ENCODE data around the gene LRRTM3. TPM values are rescaled to one million over a fixed set of nuclear protein-coding genes. Genes with fewer than 3 reads are reported as not detected.

The LRRTM3 gene
- total and polyA plus RNA-seq, 2 experiments from 2014 or later: 0.21 to 0.37 TPM

- TF ChIP-seq STAT1 (IDR thresholded peaks at IDR 0.05; ENCODE audit: unreplicated experiment): no peak
- TF ChIP-seq REST (IDR thresholded peaks at IDR 0.05; ENCODE audit: unreplicated experiment): no peak
- Histone ChIP-seq H3K9me2 (ENCODE audit: insufficient read depth) (no peaks in the 10 kb centered on the region), H4K20me1 (replicated peaks; ENCODE audit: insufficient read depth) (no peaks in the 10 kb centered on the region), H3K79me2 (replicated peaks; ENCODE audit: insufficient read depth) (no peaks in the 10 kb centered on the region), H2AFZ (no peak overlapping the region), H3K4me3 (no peak overlapping the region), H3K27me3 (ENCODE audit: insufficient read depth) (no peaks in the 10 kb centered on the region), H3K36me3 (ENCODE audit: insufficient read depth) (no peaks in the 10 kb centered on the region), H3K4me2 (no peak overlapping the region), H3F3A (replicated peaks; ENCODE audit: low read depth) (no peaks in the 10 kb centered on the region), H3K27ac (ENCODE audit: low read depth) (no peak overlapping the region), H3K4me1 (ENCODE audit: insufficient read depth) (no peaks in the 10 kb centered on the region)
- DNase-seq (ENCODE audit: low spot score): no peak
- ATAC-seq: no peak
- H3K36me3 Mint-ChIP-seq (ENCODE audit: low read depth): no peaks in the 10 kb centered on the region
- no peaks in the 10 kb centered on the region for H3K4me1 Mint-ChIP-seq
- H3K27ac Mint-ChIP-seq: no peak overlapping the region
- no peak overlapping the region for H3K4me3 Mint-ChIP-seq
- no peaks in the 10 kb centered on the region for H3K9me3 Mint-ChIP-seq
- no peaks in the 10 kb centered on the region for H3K27me3 Mint-ChIP-seq (ENCODE audit: insufficient read depth, low read depth, poor library complexity)
Measured at GRCh38 chr10:67036808-67037207, 111.0 kb downstream of the LRRTM3 start.

- Mint-ChIP-seq H3K4me3 (no peak overlapping the region), H3K27me3 (ENCODE audit: insufficient read depth, low read depth, poor library complexity) (no peaks in the 10 kb centered on the region), H3K36me3 (ENCODE audit: low read depth) (no peaks in the 10 kb centered on the region), H3K9me3 (no peaks in the 10 kb centered on the region), H3K4me1 (no peaks in the 10 kb centered on the region), H3K27ac (no peak overlapping the region)
- H3K27ac ChIP-seq (ENCODE audit: low read depth): no peak overlapping the region
- no peaks in the 10 kb centered on the region for H3F3A ChIP-seq (replicated peaks; ENCODE audit: low read depth)
- no peaks in the 10 kb centered on the region for H3K9me2 ChIP-seq (ENCODE audit: insufficient read depth)
- no peak overlapping the region for H3K4me3 ChIP-seq
- no peaks in the 10 kb centered on the region for H3K36me3 ChIP-seq (ENCODE audit: insufficient read depth)
- DNase-seq (ENCODE audit: low spot score) (no peak), ATAC-seq (no peak)
- no peak for TF ChIP-seq CREB1 (CRISPR knock-in tag; IDR thresholded peaks at IDR 0.05; ENCODE audit: low read depth)
- no peak for TF ChIP-seq NANOG (IDR thresholded peaks at IDR 0.05; ENCODE audit: borderline replicate concordance)
- TF ChIP-seq STAT1 (IDR thresholded peaks at IDR 0.05; ENCODE audit: unreplicated experiment): no peak
- no peak for TF ChIP-seq ZNF331 (CRISPR knock-in tag; IDR thresholded peaks at IDR 0.05; ENCODE audit: low read depth)
- TF ChIP-seq EZH2 (IDR thresholded peaks at IDR 0.05; ENCODE audit: low read depth, unreplicated experiment): no peak
- no peak for TF ChIP-seq EZH2phosphoT487 (IDR thresholded peaks at IDR 0.05; ENCODE audit: unreplicated experiment)
- TF ChIP-seq JUNB (IDR thresholded peaks at IDR 0.05; ENCODE audit: unreplicated experiment): no peak
- no peak for TF ChIP-seq ZNF462 (CRISPR knock-in tag; IDR thresholded peaks at IDR 0.05)
- TF ChIP-seq CTCF (conservative IDR thresholded peaks at IDR 0.05; ENCODE audit: low read depth in 2 of 2): no peak
- TF ChIP-seq ZNF114 (CRISPR knock-in tag; IDR thresholded peaks at IDR 0.05): no peak
- TF ChIP-seq POLR2AphosphoS5 (IDR thresholded peaks at IDR 0.05; ENCODE audit: low read depth): no peak
- H4K20me1 ChIP-seq (replicated peaks; ENCODE audit: insufficient read depth): no peaks in the 10 kb centered on the region
- H3K27me3 ChIP-seq (ENCODE audit: insufficient read depth): no peaks in the 10 kb centered on the region
- no peak overlapping the region for H2AFZ ChIP-seq
- no peaks in the 10 kb centered on the region for H3K79me2 ChIP-seq (replicated peaks; ENCODE audit: insufficient read depth)
- no peak overlapping the region for H3K4me2 ChIP-seq
- H3K4me1 ChIP-seq (ENCODE audit: insufficient read depth): no peaks in the 10 kb centered on the region
Measured at GRCh38 chr10:67043041-67043440, 117.2 kb downstream of the LRRTM3 start.
